LNCaP clone FGC (cell line): ENCODE data around the gene FLNA.
A peak's percentile ranks its signal among the peaks of the same experiment; 100 is the strongest.

Source experiments
- DNase-seq: peaks from one replicate; pipeline ENCODE4 v3.0.0-alpha.2; 2011; ENCODE audit warnings: low read depth
- H3K4me3 ChIP-seq: 2 replicates; pipeline ENCODE4 v1.5.1; 2011; ENCODE audit warnings: mild to moderate bottlenecking, low read depth, low read length, control low read depth
- CTCF ChIP-seq: IDR thresholded peaks from 2 replicates; pipeline ENCODE4 v1.5.1; 2012; ENCODE audit warnings: mild to moderate bottlenecking; ENCODE audit not compliant: control insufficient read depth, insufficient read depth; ENCODE audit errors: extremely low read depth

The FLNA gene

GRCh38 chrX:154413142-154413541 is 38.7 kb upstream of the FLNA start:
- no peak for TF ChIP-seq CTCF
- no peak overlapping the region for H3K4me3 ChIP-seq
- no peak for DNase-seq

GRCh38 chrX:154412468-154412867 is 38.0 kb upstream of the FLNA start:
- no peak for DNase-seq
- TF ChIP-seq CTCF = no peak
- H3K4me3 ChIP-seq = peak overlapping the region; percentile 74

- DNase-seq = no peak
- H3K4me3 ChIP-seq = peak overlapping the region; percentile 74
- TF ChIP-seq CTCF = no peak
These were observed 37.5 kb upstream of the FLNA start for GRCh38 chrX:154411981-154412340.

- no peak for TF ChIP-seq CTCF
- DNase-seq = no peak
- no peak within 1 kb of the TSS for H3K4me3 ChIP-seq
These were observed 34.9 kb upstream of the FLNA start, which contains the start of gene DNASE1L1 for GRCh38 chrX:154409222-154409871. TSS of gene DNASE1L1 (minus strand) at chrX:154409254. CDS start at chrX:154405568, 3,686 bp downstream.

GRCh38 chrX:154408659-154409221 is 34.3 kb upstream of the FLNA start:
- no peak for DNase-seq
- TF ChIP-seq CTCF = no peak
- no peak overlapping the region for H3K4me3 ChIP-seq

- no peak for DNase-seq
- no peak for TF ChIP-seq CTCF
- H3K4me3 ChIP-seq = no peak overlapping the region
These were observed 30.3 kb upstream of the FLNA start for GRCh38 chrX:154404625-154405192.

- TF ChIP-seq CTCF = no peak
- DNase-seq = no peak
- no peak overlapping the region for H3K4me3 ChIP-seq
These were observed 29.4 kb upstream of the FLNA start for GRCh38 chrX:154403858-154404257.
